ENCODE data around the gene CLDN3.

DNA sequence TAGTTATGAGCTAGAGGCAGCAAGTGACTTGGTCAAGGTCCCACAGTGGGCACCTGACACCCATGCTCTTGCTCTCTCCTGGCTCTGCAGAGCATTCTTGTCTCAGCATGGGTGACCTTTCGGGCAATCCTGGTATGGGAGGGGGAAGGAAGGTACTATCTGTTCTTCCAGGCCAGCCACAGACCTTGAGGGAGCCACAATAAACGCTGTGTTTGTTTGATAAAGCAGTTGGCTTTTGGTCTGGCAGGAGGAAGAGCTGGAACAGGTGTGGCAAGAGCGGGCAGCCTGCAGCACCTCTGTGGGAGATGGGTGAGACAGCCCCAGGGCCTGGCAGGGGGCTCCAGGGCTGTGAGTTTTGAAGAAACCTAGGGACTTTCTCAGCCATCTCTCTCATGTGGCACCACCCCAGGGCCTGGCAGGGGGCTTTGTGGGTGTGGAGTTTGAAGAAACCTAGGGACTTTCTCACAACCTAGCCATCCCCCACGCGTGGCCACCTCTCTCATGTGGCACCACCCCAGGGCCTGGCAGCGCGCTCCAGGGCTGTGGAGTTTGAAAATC, 11.4 kb downstream of the CLDN3 start:
- TF ChIP-seq, protein P1, sequence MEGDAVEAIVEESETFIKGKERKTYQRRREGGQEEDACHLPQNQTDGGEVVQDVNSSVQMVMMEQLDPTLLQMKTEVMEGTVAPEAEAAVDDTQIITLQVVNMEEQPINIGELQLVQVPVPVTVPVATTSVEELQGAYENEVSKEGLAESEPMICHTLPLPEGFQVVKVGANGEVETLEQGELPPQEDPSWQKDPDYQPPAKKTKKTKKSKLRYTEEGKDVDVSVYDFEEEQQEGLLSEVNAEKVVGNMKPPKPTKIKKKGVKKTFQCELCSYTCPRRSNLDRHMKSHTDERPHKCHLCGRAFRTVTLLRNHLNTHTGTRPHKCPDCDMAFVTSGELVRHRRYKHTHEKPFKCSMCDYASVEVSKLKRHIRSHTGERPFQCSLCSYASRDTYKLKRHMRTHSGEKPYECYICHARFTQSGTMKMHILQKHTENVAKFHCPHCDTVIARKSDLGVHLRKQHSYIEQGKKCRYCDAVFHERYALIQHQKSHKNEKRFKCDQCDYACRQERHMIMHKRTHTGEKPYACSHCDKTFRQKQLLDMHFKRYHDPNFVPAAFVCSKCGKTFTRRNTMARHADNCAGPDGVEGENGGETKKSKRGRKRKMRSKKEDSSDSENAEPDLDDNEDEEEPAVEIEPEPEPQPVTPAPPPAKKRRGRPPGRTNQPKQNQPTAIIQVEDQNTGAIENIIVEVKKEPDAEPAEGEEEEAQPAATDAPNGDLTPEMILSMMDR (IDR thresholded peaks at IDR 0.05), result no peak
- no peak for TF ChIP-seq POLR2A (IDR thresholded peaks at IDR 0.05)

Measured in heart left ventricle (tissue), 13 donors.